HK-2 (cell line): ENCODE data around the gene NCOA1.

ENCODE experiments used
- DNase-seq: peaks from one replicate; pipeline ENCODE4 v3.0.0-alpha.2; 2018; ENCODE audit not compliant: unreplicated experiment

Gene NCOA1

GRCh38 chr2:24739354-24740025, 248.4 kb downstream of the NCOA1 start:
- no peak for DNase-seq

- no peak for DNase-seq
These were observed 249.1 kb downstream of the NCOA1 start for GRCh38 chr2:24740142-24740541.

DNA sequence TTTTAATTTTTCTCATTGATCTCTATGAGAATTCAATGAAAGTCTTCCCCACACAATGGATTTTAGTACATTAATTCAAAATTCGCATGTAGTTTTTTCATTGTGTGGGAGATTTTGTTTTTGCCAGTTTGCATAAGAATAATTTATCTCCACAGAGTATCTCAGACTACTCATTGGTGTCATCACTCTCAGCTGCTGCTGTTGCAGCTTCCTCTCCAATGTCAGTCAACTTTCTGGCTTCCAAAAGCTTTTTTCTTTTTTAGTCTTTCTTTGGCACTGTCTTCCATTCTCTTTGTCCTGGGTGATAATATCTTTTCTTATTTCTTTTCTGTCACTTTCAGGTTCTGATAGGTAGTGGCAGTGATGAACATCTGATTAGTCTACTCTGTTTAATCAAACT, 251.7 kb downstream of the NCOA1 start:
- DNase-seq: no peak

DNA sequence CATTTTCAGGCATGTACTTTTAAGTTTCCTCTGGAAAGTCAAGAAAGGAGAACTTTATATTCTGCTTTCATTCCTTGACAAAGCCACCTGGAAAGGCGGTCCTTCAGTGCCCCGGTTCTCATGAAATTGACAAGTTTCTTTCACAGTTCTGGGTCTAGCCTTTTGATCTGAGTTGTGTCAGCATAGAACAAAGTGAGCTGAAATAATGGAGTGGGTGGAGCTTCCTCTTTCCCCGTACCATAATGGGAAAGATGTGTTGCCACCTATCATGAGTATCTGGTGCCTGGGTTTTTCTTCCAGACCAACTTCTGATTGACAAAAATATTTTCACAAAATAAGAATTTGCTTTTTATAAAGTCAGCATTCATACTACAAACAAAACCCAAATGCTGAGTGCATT, 252.9 kb downstream of the NCOA1 start:
- DNase-seq: no peak

- no peak for DNase-seq
These were observed 253.3 kb downstream of the NCOA1 start for GRCh38 chr2:24744356-24744755.

GRCh38 chr2:24745825-24746224, 254.8 kb downstream of the NCOA1 start:
- DNase-seq: no peak

- no peak for DNase-seq
These were observed 256.2 kb downstream of the NCOA1 start for GRCh38 chr2:24747299-24747698.

DNA sequence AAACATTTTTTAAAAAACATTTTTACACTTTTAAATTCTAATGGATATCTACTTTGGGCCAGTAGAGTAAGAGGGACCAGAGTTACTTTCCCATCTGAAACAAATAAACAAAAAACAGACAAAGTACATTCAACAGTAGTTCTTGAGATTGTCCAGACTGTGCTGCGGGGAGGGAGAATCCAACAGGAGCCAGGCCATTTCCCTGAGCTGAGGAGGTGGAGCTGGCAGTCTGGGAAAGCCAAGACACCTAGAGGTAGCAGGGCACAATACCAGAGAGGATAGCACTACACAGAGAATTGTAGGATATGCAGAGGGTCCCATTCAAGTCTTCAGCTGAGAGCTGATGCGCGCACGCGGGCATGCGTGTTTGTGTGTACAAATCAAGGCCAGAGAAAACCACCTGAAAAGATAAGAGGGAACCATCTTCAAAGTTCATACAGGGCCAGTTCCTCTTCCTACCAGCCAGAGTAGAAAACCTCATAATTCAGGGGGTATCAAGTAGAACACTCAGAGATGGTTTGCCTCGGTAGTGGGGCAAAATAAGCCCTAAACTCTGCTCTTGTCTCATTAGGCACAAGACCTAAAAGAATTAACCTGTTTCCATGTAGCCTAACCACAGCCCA, 258.1 kb downstream of the NCOA1 start:
- DNase-seq: no peak

GRCh38 chr2:24754985-24755705, 264.1 kb downstream of the NCOA1 start:
- no peak for DNase-seq

DNA sequence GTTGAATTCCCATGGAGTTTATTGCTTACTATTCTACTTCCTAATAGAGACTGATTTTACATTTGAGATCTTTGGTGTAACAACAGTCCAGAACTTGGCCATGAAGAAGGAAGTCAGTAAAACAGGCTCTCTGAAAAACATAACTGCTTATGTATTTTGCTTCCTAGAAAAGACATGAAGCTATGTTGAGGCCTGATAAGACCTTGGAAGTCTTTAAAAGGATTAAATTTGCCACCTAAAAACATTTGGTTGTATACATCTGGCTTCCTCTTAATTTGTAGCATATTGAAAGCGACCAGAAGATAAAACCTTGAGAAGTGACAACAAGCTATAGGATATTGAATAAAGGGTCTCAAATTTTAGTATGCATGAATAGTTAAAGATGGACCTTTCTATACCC, 265.7 kb downstream of the NCOA1 start:
- DNase-seq: no peak

DNA sequence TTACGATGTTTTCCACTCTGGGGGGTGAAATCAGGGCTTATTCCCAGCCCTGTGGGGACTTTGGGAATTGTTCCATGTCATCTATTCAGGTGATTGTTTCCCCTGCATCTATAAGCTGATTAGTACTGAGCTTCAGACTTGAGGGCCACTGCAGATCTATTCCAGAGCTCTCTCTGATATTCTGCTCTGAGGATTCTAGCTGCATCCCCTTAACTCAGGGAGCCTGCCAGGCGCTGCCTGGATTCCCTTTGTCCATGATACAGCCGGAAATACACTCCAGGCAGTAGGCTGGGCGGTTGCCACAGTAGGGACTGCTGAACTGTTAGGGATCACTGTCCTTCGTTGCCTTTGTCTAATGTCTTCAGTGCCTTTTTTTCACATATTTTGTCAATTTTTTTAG, 270.8 kb downstream of the NCOA1 start:
- no peak for DNase-seq

- no peak for DNase-seq
These were observed 271.5 kb downstream of the NCOA1 start for GRCh38 chr2:24762518-24762917.

DNA sequence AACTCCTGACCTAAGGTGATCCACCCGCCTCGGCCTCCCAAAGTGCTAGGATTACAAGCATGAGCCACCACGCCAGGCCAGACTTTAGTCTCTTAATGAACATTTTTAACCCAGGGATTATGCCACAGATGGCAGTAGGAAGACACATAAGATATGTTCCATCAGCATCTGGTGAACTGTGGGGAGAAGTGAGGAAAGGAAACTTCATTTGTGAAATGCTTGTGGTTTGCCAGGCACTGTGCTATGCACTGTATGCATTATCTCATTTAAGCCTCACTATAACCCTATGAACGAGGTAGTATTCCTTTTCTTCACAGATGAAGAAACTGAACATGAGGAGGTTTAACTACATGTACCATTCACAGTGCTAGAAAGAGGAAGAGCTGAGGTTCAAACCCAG, 272.8 kb downstream of the NCOA1 start:
- DNase-seq: no peak

- no peak for DNase-seq
These were observed 275.6 kb downstream of the NCOA1 start for GRCh38 chr2:24766609-24767008.

DNA sequence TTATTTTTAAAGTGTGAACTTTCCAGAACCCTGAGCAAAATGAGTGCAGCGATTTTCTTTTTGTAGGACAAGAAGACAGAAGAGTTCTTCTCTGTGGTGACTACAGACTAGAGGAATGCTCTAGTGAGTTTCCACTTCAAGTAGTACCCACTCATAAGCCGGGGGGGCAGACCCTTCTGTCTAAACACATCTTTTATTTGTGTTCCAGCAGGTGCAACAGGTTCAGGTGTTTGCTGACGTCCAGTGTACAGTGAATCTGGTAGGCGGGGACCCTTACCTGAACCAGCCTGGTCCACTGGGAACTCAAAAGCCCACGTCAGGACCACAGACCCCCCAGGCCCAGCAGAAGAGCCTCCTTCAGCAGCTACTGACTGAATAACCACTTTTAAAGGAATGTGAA, 277.0 kb downstream of the NCOA1 start:
- no peak for DNase-seq

GRCh38 chr2:24768601-24769000, 277.5 kb downstream of the NCOA1 start:
- no peak for DNase-seq

DNA sequence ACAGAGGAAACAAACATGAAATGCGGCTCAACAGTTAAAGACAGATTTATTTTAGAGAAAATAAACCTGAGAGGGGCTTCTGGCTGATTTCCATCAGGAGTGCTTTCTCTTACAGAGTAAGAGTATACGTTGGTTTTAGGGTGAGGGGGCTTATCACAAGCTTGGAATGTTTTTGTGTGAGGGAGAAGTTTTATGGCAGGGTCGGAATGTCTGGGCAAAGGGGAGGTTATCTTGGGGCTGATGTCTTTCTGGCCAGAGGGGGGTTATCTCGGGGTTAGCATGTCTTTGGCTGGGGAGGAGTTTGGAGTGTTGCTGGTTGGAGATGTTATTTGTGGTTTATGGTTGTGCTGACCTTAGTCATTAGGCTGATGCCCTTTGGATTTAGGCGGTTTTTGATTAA, 280.0 kb downstream of the NCOA1 start:
- no peak for DNase-seq

GRCh38 chr2:24771764-24772586, 280.9 kb downstream of the NCOA1 start:
- no peak for DNase-seq

GRCh38 chr2:24774373-24774772, 283.3 kb downstream of the NCOA1 start:
- no peak for DNase-seq

- no peak for DNase-seq
These were observed 288.1 kb downstream of the NCOA1 start for GRCh38 chr2:24779116-24779515.

DNA sequence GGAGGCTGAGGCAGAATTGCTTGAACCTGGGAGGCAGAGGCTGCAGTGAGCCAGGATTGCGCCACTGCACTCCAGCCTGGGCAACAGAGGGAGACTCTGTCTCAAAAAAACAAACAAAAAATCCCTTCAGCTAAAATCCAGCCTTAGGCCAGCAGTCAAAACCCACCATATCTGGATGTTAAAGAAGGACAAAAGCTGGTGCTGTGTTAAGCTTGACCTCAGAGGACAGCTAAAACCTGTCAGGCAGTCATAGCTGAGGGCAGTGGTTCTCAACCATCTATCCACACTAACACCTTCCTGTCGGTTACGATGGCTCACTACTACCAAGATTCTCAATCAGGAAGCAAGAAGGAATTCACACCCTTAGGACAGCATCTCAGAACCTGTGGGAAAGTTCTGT, 292.6 kb downstream of the NCOA1 start:
- DNase-seq: no peak

DNA sequence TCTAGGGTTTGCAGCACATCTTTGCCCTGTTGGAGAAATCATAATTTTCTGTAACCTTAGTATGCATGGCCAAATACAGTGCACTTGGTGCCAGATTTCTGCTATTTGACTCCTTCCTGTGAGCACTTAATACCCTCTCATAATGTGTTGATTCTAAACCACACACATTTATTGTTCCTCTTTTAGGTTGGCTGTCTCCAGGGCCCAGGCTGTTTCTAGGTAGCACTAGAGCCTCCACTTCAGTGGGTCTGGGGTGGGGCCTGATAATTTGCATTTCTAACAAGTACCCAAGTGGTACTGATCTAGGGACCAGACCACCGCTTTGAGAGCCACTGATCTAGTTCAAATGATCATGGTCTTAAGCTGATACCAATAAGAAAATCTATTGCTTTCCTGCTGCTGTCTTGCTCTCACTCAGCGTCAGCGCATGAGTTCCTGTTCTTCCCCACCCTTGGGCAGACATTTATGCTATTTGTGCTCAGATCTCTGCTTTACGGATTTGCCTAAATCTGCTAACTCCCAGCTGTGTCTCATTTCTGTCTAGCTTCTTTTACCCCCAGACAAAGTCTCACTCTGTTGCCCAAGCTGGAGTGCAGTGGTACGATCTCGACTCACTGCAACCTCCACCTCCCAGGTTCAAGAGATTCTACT, 294.7 kb downstream of the NCOA1 start:
- DNase-seq: no peak
